RWPE1 (cell line): Measurements from ENCODE around the gene CACHD1.

ENCODE experiments used
- CTCF ChIA-PET: fragments of 350-600 bp; sonication (Branson Sonifier 250); formaldehyde crosslinking; extraction: SDS; loops from one replicate; lab custom pipeline; 2021; lab: Yijun Ruan, JAX
- POLR2A ChIA-PET: fragments of 400-600 bp; formaldehyde crosslinking; extraction: SDS; loops from one replicate; lab custom pipeline; 2020; ENCODE audit warnings: antibody characterized with exemption; ENCODE audit not compliant: low non-redundant PET; lab: Yijun Ruan, JAX
- DNase-seq: peaks from one replicate; pipeline ENCODE4 v3.0.0; 2012; ENCODE audit warnings: low spot score
- H3K27ac ChIP-seq: fragments of 450-650 bp; 2 replicates; pipeline ENCODE4 v1.5.1; 2017
- CTCF ChIP-seq: fragments of 450-650 bp; conservative IDR thresholded peaks from 2 replicates; pipeline ENCODE4 v1.5.1; 2017; ENCODE audit warnings: low read depth, mild to moderate bottlenecking

The CACHD1 gene

GRCh38 chr1:64550946-64551605, 81.1 kb downstream of the CACHD1 start:
- no peak for DNase-seq
- no peak overlapping the region for H3K27ac ChIP-seq
- no peak for TF ChIP-seq CTCF
- CTCF ChIA-PET: no interaction called here
- POLR2A ChIA-PET: no interaction called here

GRCh38 chr1:64553285-64553684, 83.4 kb downstream of the CACHD1 start:
- no peak for TF ChIP-seq CTCF
- CTCF ChIA-PET: interaction anchor here (0.7 to 0.8 kb wide), 3 partner anchors 8 to 271 kb away, joined by 3 to 4 read pairs (median 4); no protein-coding TSS in a partner anchor
- POLR2A ChIA-PET: no interaction called here
- H3K27ac ChIP-seq: no peak overlapping the region
- DNase-seq: no peak

- no peak overlapping the region for H3K27ac ChIP-seq
- ChIA-PET POLR2A (no interaction called here), CTCF (no interaction called here)
- DNase-seq: no peak
- TF ChIP-seq CTCF: no peak
Observed at GRCh38 chr1:64555947-64556346, 86.0 kb downstream of the CACHD1 start.

GRCh38 chr1:64561993-64562392, 92.1 kb downstream of the CACHD1 start:
- DNase-seq: no peak
- no peak for TF ChIP-seq CTCF
- ChIA-PET CTCF (no interaction called here), POLR2A (interaction anchor here (0.7 kb wide), 1 partner anchor 899 kb away, joined by 5 read pairs; no protein-coding TSS in a partner anchor)
- H3K27ac ChIP-seq: no peak overlapping the region

GRCh38 chr1:64563958-64564565, 94.1 kb downstream of the CACHD1 start:
- no peak overlapping the region for H3K27ac ChIP-seq
- no peak for TF ChIP-seq CTCF
- POLR2A ChIA-PET: no interaction called here
- CTCF ChIA-PET: interaction anchor here (0.7 kb wide), 1 partner anchor 11 kb away, joined by 4 read pairs; no protein-coding TSS in a partner anchor
- DNase-seq: no peak

GRCh38 chr1:64564891-64565290, 95.0 kb downstream of the CACHD1 start:
- DNase-seq: peak; percentile 5
- H3K27ac ChIP-seq: no peak overlapping the region
- TF ChIP-seq CTCF: no peak
- CTCF ChIA-PET: no interaction called here
- POLR2A ChIA-PET: no interaction called here
